NCI-H446 treated with DMSO at 0.1 percent for 48 hours (cell line): ENCODE results near the gene NPNT.

Experiments used
- DNase-seq: peaks from one replicate; lab custom pipeline; 2025; lab: John Stamatoyannopoulos, UW

NPNT gene

GRCh38 chr4:105972946-105973621 lies 77.8 kb downstream of the NPNT start:
- DNase-seq, result no peak

DNA sequence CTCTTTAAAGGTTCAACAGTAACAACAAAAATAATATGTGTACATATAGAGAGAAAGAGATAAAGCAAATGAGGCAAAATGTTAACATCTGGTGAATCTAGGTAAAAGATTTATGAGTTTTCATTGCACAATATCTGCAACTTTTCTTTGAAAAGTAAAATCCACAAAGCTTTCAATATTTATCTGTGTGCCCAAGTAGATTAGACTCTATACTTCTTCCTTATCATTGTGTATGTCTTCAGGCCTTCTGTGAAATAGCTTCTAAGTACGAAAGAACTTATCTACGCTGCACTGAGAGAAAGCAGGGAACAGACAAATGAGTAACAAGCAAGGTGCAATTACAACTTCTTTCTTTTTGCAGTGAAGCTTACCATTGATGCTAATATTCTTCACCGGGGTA lies 81.6 kb downstream of the NPNT start:
- no peak for DNase-seq

DNA sequence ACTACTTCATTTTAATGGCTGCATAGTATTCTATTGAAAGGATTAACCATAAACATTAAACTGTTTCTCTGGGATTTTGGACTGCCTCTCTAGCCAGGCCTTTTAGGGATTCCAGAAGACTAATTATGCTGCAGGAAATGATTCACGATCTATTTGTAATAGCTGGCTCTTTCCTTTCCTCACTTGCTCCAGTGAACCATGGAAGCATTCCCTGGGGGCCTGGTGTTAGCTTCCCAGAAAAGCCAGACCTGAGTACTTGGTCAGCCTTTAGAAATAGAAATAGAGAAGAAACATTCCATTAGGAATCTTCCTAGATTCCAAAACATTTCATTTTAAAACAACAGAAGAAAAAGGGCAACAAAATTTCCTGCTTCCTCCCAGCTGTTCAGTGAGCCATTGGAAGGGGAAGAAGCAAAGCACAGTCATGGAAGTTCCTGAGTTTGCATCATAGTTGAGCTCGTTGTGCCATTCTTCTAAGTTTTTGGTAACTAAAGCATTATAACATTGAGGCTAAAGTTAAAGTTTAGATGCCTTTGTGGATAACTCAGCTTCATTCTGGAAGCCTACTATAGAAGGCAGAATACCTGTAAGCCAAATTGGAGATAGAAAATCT lies 83.5 kb downstream of the NPNT start:
- no peak for DNase-seq

DNA sequence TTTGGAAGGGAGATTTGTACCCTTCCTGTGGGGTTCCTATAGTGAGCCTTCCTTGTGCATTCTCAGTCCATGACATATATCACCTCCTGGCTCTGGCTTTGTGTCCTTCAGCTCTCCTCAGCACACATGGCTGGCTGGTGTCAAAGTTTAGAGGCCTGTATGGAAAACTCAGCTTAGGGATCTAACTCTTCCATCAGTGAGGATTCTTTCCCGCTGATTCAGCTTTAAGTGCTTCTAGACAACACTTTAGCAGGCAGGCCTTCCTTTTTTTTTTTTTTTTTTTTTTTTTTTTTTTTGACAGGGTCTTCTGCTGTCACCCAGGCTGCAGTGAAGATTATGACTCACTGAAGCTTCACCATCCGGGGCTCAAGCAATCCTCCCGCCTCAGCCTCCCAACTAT lies 84.2 kb downstream of the NPNT start:
- no peak for DNase-seq

- DNase-seq, result no peak
Observed at GRCh38 chr4:105988671-105989070, 93.4 kb downstream of the NPNT start.

GRCh38 chr4:105989485-105990242 lies 94.4 kb downstream of the NPNT start:
- peak; percentile 54 for DNase-seq

DNA sequence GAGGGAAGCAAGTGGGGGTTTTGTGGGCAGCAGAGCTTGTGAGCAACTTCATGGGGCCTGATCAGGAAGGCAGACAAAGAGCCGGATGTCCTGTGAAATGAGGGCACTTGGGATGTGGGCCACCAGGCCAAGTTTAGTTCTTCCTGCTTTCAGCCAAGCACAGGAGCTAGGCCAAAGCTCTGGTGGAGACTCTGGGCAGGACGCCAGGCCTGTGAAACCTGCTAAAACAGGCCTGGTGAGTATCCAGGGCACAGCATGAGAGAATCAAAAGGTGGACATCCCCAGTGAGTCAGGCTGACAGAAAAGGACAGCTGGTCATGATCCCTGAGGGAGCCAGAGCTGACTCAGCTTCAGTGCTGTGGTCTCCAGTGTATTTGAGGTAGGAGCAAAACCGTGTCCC lies 95.7 kb downstream of the NPNT start:
- DNase-seq, result peak; percentile 88

DNA sequence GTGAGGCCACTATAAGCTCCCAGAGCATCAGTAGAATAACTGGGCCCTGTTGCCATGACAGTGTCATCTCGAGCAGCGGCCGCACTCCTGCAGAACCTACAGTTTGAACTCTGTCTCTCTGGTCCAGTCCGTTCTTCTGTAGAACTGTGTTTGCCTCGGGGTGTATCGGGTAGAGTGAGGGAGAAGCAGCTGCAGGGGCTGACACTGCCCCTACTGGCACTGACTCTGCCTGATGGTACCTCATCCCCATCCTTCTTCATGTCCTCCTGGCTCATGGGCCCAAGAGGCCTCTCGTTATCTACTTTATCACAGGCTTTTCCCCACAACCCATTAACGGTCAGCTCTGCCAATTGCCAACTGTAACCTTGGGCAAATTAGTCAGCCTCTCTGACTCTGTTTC lies 96.5 kb downstream of the NPNT start:
- DNase-seq, result no peak

DNA sequence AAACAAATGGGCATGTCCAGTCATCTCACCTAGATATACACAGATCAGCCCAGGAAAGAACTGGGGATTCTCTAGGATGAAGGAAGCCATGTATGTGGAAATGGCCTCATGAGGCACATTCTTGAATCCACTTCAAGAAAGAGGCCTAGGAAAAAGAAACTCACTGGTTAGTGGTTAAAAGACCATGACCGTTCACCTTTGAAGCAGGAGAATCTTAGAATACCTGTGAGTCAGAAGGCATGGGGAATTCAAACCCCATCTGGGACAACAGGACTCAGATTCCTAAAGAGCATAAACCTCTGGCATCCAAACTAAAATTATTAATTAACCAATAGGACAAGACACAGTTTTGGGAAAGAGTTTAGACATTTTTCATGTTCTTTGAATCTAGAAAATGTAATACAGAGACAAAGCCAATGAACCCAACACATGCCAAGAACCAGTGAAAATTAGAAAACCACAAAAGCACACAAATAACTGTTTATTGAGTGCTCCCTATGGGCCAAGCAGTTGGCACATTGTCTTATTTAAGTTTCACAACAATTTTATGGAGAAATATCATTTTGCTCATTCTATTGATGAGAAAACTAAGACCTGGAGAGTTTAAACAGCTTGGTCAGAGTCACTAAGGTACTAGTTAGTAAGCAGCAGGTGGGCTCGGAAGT lies 97.5 kb downstream of the NPNT start:
- no peak for DNase-seq

DNA sequence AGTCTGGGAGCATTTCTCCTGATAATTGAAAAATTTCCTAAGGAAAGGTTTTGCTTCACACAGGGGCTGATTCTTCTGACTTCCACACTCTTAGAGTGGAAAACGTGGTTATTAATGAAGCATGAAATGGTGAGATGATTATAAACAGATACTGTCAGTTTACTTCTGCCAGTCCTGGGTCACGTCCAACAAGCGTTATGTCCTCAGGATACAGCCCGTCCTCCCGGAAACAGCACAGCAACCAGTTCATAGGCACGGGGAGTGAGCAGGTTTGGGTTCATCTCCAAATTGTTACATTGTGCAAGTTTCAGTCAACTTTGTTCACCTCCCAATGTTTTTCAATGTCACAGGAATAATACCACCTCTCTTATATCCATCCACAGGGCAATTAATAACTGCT lies 98.8 kb downstream of the NPNT start:
- peak; percentile 35 for DNase-seq

DNA sequence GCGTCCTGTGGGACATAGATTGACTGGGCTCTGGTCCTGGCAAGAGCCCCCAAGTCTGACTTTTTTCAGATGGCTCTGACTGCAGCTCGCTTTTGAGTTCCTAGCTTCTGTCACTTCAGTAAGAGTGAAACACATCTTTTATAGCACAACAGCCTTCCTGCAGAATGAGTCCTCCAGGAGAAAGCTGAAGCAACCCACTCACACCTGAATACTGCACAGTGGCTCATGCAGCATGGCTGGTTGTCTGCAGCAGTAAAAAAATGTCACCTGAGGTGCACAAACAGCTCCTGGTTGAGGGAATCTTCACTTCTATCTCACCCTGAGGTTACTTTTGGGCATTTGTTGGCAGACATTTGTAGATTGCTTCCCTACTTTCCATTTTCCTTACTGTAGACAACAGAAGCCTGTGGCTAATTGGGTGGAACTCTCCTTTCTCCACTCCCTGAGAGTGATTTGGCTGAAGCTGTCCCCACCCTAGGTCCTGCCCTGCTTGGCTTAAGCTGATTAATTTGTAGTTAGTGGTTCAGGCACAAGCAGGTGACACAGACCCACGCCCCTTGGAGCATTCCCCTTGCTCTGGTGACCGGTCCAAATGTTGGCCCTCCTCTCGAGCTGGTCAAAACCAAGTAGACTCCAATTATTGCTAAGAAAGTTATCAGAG lies 99.7 kb downstream of the NPNT start:
- DNase-seq, result no peak

- DNase-seq, result no peak
Observed at GRCh38 chr4:105996845-105997244, 101.6 kb downstream of the NPNT start.

DNA sequence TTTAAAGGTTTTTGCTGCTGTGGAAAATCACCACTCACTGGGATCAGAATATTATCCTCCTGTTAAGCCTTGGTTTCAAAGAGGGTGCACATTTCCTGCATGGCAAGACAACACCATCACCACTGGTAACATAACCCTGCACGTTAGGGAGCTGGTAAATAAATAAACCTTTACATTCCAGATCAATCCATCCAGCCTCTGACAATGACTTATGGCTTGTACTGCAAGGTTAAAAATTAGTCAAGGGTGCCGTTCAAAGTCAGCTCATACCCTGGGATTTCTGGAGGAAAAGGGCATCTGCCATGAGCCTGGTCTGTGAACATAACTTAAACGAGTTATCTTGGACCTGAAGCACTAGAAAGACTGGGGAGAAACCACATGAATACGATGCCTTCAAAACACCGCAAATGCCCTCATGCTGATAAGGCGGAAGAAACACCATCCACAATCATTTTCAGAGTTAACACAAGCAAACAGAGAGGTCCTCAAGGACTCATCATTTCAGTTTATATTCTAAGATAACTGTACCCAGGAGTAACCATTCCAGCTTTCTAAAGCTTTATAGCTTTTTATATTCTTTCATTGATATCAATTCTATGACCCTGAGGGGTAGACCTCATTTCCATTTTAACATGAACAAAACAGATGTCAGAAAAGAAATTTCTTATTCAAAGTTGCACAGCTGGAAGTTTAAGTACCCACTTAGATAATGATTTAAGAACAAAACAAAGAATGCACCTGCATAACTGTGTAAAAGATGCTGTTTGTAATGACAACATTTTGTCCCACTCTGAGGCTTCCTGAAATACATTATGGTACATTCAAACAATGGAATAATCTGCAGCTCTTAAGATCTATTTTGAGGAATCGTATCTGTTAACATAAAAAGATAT lies 103.1 kb downstream of the NPNT start:
- DNase-seq, result no peak

- DNase-seq, result no peak
Observed at GRCh38 chr4:106002994-106003393, 107.7 kb downstream of the NPNT start.

GRCh38 chr4:106010761-106011160 lies 115.5 kb downstream of the NPNT start:
- DNase-seq, result no peak

DNA sequence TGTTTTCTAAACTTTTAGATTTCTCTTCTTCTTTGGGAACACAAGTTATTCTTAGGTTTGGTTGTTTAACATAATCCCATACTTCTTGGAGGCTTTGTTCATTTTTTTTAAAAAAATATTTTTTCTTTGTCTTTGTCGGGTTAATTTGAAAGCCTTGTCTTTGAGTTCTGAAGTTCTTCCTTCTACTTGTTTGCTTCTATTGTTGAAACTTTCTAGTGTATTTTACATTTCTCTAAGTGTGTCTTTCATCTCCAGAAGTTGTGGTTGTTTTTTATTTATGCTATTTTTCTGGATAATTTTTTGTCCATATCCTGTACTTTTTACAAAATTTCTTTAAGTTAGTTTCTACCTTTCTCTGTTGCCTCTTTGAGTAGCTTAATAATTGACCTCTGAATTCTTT lies 116.1 kb downstream of the NPNT start:
- DNase-seq, result no peak

DNA sequence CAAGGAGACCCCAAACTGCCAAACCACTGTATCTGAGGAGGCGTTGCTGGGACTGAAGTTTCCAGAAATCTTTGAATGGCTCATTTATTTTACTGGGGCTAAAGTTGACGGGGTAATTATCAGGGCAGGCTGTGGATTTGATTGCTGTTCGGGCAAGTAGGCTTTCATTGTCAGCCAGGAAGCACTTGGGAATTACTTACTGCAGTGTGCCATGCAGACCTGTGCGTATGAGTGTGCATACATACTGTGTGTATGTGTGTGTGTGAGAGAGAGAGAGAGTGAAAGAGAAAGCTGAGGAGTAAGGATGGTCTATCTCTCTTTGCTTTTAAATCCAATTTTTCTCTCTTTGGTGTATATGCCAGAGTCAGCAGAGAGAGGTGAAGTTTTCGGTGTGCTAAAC lies 122.7 kb downstream of the NPNT start:
- DNase-seq, result no peak

GRCh38 chr4:106019771-106020170 lies 124.5 kb downstream of the NPNT start:
- DNase-seq, result no peak
